ENCODE measurements around the gene MEA1. TPM values are rescaled to one million over a fixed set of nuclear protein-coding genes. Genes with fewer than 3 reads are reported as not detected.
A peak's percentile ranks its signal among the peaks of the same experiment; 100 is the strongest.

MEA1 gene
- total RNA-seq, 1 experiment from 2014 or later: 131 TPM

- H3K9ac ChIP-seq (ENCODE audit: low read length): peak overlapping the region; percentile 90
- no peak for DNase-seq
- H3K4me2 ChIP-seq (ENCODE audit: low read length): peak overlapping the region; percentile 94
- H3K4me1 ChIP-seq (ENCODE audit: insufficient read depth, low read length): peaks cover 23% of the 10 kb centered on the region
- intact Hi-C loops (cut with micrococcal nuclease): loop anchor here (2.0 kb wide), 1 partner anchor 30 kb away; the partner anchor contains the start of gene PPP2R5D
- H3K4me3 ChIP-seq (ENCODE audit: low read length): peak overlapping the region; percentile 91
- H3F3A ChIP-seq (ENCODE audit: low read length, unreplicated experiment): no peaks in the 10 kb centered on the region
- no peaks in the 10 kb centered on the region for H3K9me2 ChIP-seq (replicated peaks; ENCODE audit: low read length)
- no peak for ATAC-seq
- BruUV-seq (replicated peaks): TSS peak; percentile 21
- peak overlapping the region; percentile 17; the same call in 1 of the 2 replicates for H3K27ac ChIP-seq (ENCODE audit: low read length)
- peaks cover 31% of the 10 kb centered on the region; the same call in 1 of the 2 replicates for H3K36me3 ChIP-seq (ENCODE audit: low read depth, low read length)
- no peaks in the 10 kb centered on the region for H4K20me1 ChIP-seq (ENCODE audit: low read length)
- CTCF ChIA-PET: interaction anchor here (0.5 to 0.6 kb wide), 2 partner anchors 9 to 129 kb away, joined by 3 to 8 read pairs; no protein-coding TSS in a partner anchor
- no peaks in the 10 kb centered on the region for H3K27me3 ChIP-seq (ENCODE audit: low read length)
- POLR2A ChIA-PET (ENCODE audit: unreplicated experiment): interaction anchor here (0.5 to 1.4 kb wide), 8 partner anchors 35 to 723 kb away, joined by 3 to 15 read pairs (median 8); partner anchors contain the start of genes CUL7, CUL9 and PEX6
- H3K79me2 ChIP-seq (ENCODE audit: low read length): peaks cover 52% of the 10 kb centered on the region
- no peaks in the 10 kb centered on the region for H3K9me3 ChIP-seq (ENCODE audit: low read length)
- peak overlapping the region; percentile 63 for H2AFZ ChIP-seq (ENCODE audit: low read length)
- no peak for TF ChIP-seq EZH2 (IDR thresholded peaks at IDR 0.05; ENCODE audit: low read length, unreplicated experiment)
- no peak for TF ChIP-seq EZH2phosphoT487 (IDR thresholded peaks at IDR 0.05; ENCODE audit: borderline replicate concordance, low read length)
- TF ChIP-seq CTCF (conservative IDR thresholded peaks at IDR 0.05; ENCODE audit: low read depth, low read length): no peak
These were observed 726 bp upstream of the MEA1 start for GRCh38 chr6:43014434-43014909.

- H3K4me3 ChIP-seq (ENCODE audit: low read length): peak overlapping the region; percentile 91
- no peaks in the 10 kb centered on the region for H4K20me1 ChIP-seq (ENCODE audit: low read length)
- CTCF ChIA-PET: no interaction called here
- H3K36me3 ChIP-seq (ENCODE audit: low read depth, low read length): peaks cover 28% of the 10 kb centered on the region
- no peaks in the 10 kb centered on the region for H3K9me3 ChIP-seq (ENCODE audit: low read length)
- ATAC-seq: peak; percentile 9
- H3K79me2 ChIP-seq (ENCODE audit: low read length): peaks cover 52% of the 10 kb centered on the region
- peak overlapping the region; percentile 95 for H3K4me2 ChIP-seq (ENCODE audit: low read length)
- peak overlapping the region; percentile 88 for H2AFZ ChIP-seq (ENCODE audit: low read length)
- peak overlapping the region; percentile 86 for H3K9ac ChIP-seq (ENCODE audit: low read length)
- TF ChIP-seq EZH2phosphoT487 (IDR thresholded peaks at IDR 0.05; ENCODE audit: borderline replicate concordance, low read length): no peak
- H3K27me3 ChIP-seq (ENCODE audit: low read length): no peaks in the 10 kb centered on the region
- BruUV-seq (replicated peaks): no TSS peak
- DNase-seq: no peak
- H3K4me1 ChIP-seq (ENCODE audit: insufficient read depth, low read length): peaks cover 23% of the 10 kb centered on the region
- POLR2A ChIA-PET (ENCODE audit: unreplicated experiment): interaction anchor here (0.6 kb wide), 1 partner anchor 84 kb away, joined by 14 read pairs; the partner anchor contains the start of gene CNPY3
- no peak overlapping the region for H3K27ac ChIP-seq (ENCODE audit: low read length)
- no peaks in the 10 kb centered on the region for H3F3A ChIP-seq (ENCODE audit: low read length, unreplicated experiment)
- intact Hi-C loops (cut with micrococcal nuclease): no loop called here
- no peaks in the 10 kb centered on the region for H3K9me2 ChIP-seq (replicated peaks; ENCODE audit: low read length)
These were observed 476 bp downstream of the MEA1 start for GRCh38 chr6:43013097-43013842.

GRCh38 chr6:43012364-43012763 is 1.4 kb downstream of the MEA1 start:
- TF ChIP-seq EZH2phosphoT487 (IDR thresholded peaks at IDR 0.05; ENCODE audit: borderline replicate concordance, low read length) (no peak), CTCF (conservative IDR thresholded peaks at IDR 0.05; ENCODE audit: low read depth, low read length) (no peak), EZH2 (IDR thresholded peaks at IDR 0.05; ENCODE audit: low read length, unreplicated experiment) (no peak)
- Histone ChIP-seq H3K4me1 (ENCODE audit: insufficient read depth, low read length) (peaks cover 23% of the 10 kb centered on the region), H2AFZ (ENCODE audit: low read length) (no peak overlapping the region), H3K9me3 (ENCODE audit: low read length) (no peaks in the 10 kb centered on the region), H4K20me1 (ENCODE audit: low read length) (no peaks in the 10 kb centered on the region), H3K27ac (ENCODE audit: low read length) (no peak overlapping the region), H3K36me3 (ENCODE audit: low read depth, low read length) (peaks cover 25% of the 10 kb centered on the region), H3K4me3 (ENCODE audit: low read length) (peak overlapping the region; percentile 91), H3F3A (ENCODE audit: low read length, unreplicated experiment) (no peaks in the 10 kb centered on the region), H3K9ac (ENCODE audit: low read length) (peak overlapping the region; percentile 86), H3K9me2 (replicated peaks; ENCODE audit: low read length) (no peaks in the 10 kb centered on the region), H3K27me3 (ENCODE audit: low read length) (no peaks in the 10 kb centered on the region), H3K4me2 (ENCODE audit: low read length) (peak overlapping the region; percentile 95), H3K79me2 (ENCODE audit: low read length) (peaks cover 52% of the 10 kb centered on the region)
- ChIA-PET CTCF (no interaction called here), POLR2A (ENCODE audit: unreplicated experiment) (no interaction called here)
- no peak for ATAC-seq
- DNase-seq: no peak
- intact Hi-C loops (cut with micrococcal nuclease): no loop called here
- BruUV-seq (replicated peaks): no TSS peak

All from PC-3 (cell line).